Large intestine (tissue), 3 donors: ENCODE results near the gene BABAM2. TPM values are rescaled to one million over a fixed set of nuclear protein-coding genes. Genes with fewer than 3 reads are reported as not detected.

Experiments used
- DNase-seq, 2 donors: peaks; one replicate each; pipeline versions ENCODE4 v3.0.0 to v3.0.0-alpha.2; 2013
- H3K27ac ChIP-seq: one replicate; pipeline ENCODE4 v1.5.1; 2013; ENCODE audit warnings: low read length
- H3K27me3 ChIP-seq: 2 replicates; pipeline ENCODE4 v1.6.1; 2013; ENCODE audit warnings: low read length; ENCODE audit not compliant: control insufficient read depth, insufficient read depth
- H3K36me3 ChIP-seq: 2 replicates; pipeline ENCODE4 v1.6.1; 2013; ENCODE audit warnings: low read length; ENCODE audit not compliant: control insufficient read depth, insufficient read depth
- H3K4me1 ChIP-seq: one replicate; pipeline ENCODE4 v1.6.1; 2013; ENCODE audit warnings: low read length; ENCODE audit not compliant: control insufficient read depth, insufficient read depth
- H3K4me3 ChIP-seq: one replicate; pipeline ENCODE4 v1.5.1; 2013; ENCODE audit warnings: low read length
- H3K9me3 ChIP-seq: one replicate; pipeline ENCODE4 v1.6.1; 2013; ENCODE audit warnings: mild to moderate bottlenecking, low read depth, low read length, moderate library complexity; ENCODE audit not compliant: control insufficient read depth
- WGBS: methylation state at CpG from one replicate; pipeline ENCODE4 v1.1.5; 2013; ENCODE audit warnings: low lambda C conversion rate; ENCODE audit not compliant: insufficient coverage; 5-methylcytosine and 5-hydroxymethylcytosine counted together
- polyA plus RNA-seq: library from polyadenylated mRNA; unstranded; fragments of 120-200 nt; gene quantifications from one replicate; pipeline ENCODE4 v1.2.1, GENCODE V29; 2013

The BABAM2 gene
- polyA plus RNA-seq, 1 donor, result 32.0 TPM

- peaks cover 3% of the 10 kb centered on the region for H3K36me3 ChIP-seq
- H3K4me1 ChIP-seq, result peaks cover 22% of the 10 kb centered on the region
- no peak overlapping the region for H3K4me3 ChIP-seq
- WGBS, result no CpG with 5 or more reads among the region's 15 CpGs
- no peak overlapping the region for H3K27ac ChIP-seq
- no peaks in the 10 kb centered on the region for H3K9me3 ChIP-seq
- DNase-seq, result no peak
- H3K27me3 ChIP-seq, result no peaks in the 10 kb centered on the region
Observed at GRCh38 chr2:28342081-28342967, 451.8 kb downstream of the BABAM2 start.

DNA sequence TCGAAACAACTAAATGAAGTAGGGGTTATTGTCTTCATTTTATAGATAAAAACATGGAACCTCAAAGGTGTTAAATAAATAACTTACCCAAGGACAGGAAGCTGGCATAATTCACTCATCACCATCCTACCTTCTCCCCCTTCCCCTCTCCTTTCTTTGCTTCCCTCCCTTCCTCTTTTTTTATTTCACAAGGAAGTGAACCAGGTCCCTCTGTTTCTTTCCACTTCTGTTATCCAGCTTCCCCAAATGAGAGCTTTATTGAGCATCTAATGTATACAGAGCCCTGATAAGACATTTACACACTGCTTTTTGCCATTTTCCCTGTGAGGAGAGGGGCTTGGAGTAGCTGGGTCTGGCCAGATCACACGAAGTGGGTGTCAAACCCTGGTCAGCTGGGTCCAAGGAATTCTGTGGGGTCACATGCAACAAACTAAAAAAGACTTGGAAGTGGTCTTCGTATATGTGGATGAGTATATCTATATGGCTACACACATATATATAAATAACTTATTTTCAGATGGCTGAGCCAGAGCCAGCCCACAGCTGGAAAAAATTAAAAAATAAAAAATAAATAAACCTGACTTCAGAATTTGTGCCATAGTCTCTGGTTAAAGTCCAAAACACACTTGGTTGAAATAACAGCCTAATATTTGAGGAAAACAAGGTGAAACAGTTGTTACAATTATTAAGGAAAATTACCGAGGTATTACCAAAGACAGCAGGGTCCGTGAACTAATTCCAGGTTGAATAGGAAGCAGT lies 452.8 kb downstream of the BABAM2 start:
- no peaks in the 10 kb centered on the region for H3K9me3 ChIP-seq
- H3K4me3 ChIP-seq, result no peak overlapping the region
- 100% methylated on average over 1 of the region's 5 CpGs for WGBS
- DNase-seq, result no peak
- peaks cover 12% of the 10 kb centered on the region for H3K4me1 ChIP-seq
- peaks cover 3% of the 10 kb centered on the region for H3K36me3 ChIP-seq
- no peaks in the 10 kb centered on the region for H3K27me3 ChIP-seq
- no peak overlapping the region for H3K27ac ChIP-seq

DNA sequence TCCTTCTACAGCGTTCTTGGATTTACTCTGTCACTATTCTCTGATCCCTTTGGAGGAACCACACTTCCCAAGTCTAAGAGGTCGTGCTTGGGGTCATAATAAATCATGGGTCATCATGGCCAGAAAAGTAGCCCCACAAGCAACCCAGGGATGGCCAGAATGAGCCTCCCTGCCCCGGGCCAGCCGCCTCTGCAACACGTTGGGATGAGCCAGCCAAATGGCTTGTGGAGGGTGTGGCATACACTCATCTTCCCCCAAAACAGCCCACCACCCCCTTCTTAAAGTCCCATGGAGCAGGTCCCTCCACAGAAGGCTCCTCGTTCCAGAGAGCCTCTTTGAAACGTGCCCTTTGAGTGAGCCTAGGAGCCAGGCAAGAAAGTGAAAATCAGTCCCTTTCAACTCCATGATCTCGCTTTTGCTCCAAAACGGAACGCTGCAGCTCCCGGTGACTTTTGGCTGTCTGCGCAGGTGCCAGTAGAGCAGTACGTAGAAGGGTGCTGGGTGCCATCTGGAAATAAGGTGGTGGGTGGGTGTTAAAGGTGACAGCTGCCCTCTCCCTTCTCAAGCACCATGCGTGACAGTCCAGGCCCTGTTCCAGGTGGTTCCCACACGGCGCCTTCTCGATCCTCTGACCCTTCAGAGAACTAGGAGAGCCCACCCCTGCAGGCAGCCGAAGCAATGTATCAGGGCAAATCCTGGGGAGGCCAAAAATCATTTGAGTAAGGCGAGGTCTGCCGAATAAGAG lies 453.6 kb downstream of the BABAM2 start:
- peaks cover 3% of the 10 kb centered on the region for H3K36me3 ChIP-seq
- H3K27ac ChIP-seq, result no peak overlapping the region
- WGBS, result no CpG with 5 or more reads among the region's 20 CpGs
- no peak overlapping the region for H3K4me3 ChIP-seq
- DNase-seq, result no peak
- H3K4me1 ChIP-seq, result peaks cover 4% of the 10 kb centered on the region
- H3K9me3 ChIP-seq, result no peaks in the 10 kb centered on the region
- H3K27me3 ChIP-seq, result no peaks in the 10 kb centered on the region

DNA sequence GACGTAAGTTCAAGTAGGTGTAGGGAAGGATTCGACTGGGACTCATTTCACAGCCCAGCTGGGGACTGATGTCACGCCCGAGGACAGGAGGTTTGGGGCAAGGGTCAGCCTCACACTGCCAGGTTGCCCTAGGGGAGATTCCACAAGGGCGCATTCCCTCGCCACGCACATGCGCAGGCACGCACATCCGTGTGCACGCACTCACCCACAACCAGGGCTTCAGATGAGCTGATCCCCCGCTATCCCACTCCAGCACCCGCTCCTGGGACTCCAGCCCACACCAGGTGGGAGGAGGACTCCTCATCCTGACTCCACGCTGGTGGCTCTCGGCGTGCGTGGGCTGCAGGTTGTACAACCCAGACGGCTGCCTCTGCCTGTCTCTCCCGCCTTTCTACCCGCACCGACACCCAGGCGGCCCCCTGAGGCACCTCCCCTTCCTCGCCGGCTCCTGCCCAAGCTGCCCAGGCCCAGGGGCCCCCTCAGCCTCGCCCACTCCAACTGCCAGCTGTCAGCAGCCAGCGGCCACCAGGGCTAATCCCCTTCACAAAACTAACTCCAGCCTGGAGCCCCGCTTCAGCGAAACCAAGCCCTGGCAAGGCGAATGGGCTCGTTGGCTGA lies 454.3 kb downstream of the BABAM2 start:
- Histone ChIP-seq H3K27me3 (no peaks in the 10 kb centered on the region), H3K4me1 (no peaks in the 10 kb centered on the region), H3K4me3 (no peak overlapping the region), H3K9me3 (no peaks in the 10 kb centered on the region), H3K27ac (no peak overlapping the region), H3K36me3 (no peaks in the 10 kb centered on the region)
- no CpG with 5 or more reads among the region's 30 CpGs for WGBS
- DNase-seq, result no peak

- Histone ChIP-seq H3K27ac (no peak overlapping the region), H3K27me3 (no peaks in the 10 kb centered on the region), H3K4me3 (no peak overlapping the region), H3K36me3 (no peaks in the 10 kb centered on the region), H3K9me3 (no peaks in the 10 kb centered on the region), H3K4me1 (no peaks in the 10 kb centered on the region)
- WGBS, result 60% methylated on average over 1 of the region's 8 CpGs
- DNase-seq, result no peak
Observed at GRCh38 chr2:28345619-28346018, 455.1 kb downstream of the BABAM2 start.

- no peak overlapping the region for H3K27ac ChIP-seq
- no CpG with 5 or more reads among the region's 6 CpGs for WGBS
Observed at GRCh38 chr2:28346587-28346986, 456.1 kb downstream of the BABAM2 start.

GRCh38 chr2:28347193-28347592 lies 456.7 kb downstream of the BABAM2 start:
- no peak for DNase-seq
- no peak overlapping the region for H3K4me3 ChIP-seq
- no peaks in the 10 kb centered on the region for H3K9me3 ChIP-seq
- no peaks in the 10 kb centered on the region for H3K36me3 ChIP-seq
- H3K27ac ChIP-seq, result no peak overlapping the region
- no peaks in the 10 kb centered on the region for H3K4me1 ChIP-seq
- H3K27me3 ChIP-seq, result no peaks in the 10 kb centered on the region
- WGBS, result 100% methylated on average over 2 of the region's 6 CpGs

More at GRCh38 chr2:28346587-28346986, 456.1 kb downstream of the BABAM2 start:
- Histone ChIP-seq H3K36me3 (no peaks in the 10 kb centered on the region), H3K27me3 (no peaks in the 10 kb centered on the region), H3K4me1 (no peaks in the 10 kb centered on the region), H3K4me3 (no peak overlapping the region), H3K9me3 (no peaks in the 10 kb centered on the region)
- no peak for DNase-seq

DNA sequence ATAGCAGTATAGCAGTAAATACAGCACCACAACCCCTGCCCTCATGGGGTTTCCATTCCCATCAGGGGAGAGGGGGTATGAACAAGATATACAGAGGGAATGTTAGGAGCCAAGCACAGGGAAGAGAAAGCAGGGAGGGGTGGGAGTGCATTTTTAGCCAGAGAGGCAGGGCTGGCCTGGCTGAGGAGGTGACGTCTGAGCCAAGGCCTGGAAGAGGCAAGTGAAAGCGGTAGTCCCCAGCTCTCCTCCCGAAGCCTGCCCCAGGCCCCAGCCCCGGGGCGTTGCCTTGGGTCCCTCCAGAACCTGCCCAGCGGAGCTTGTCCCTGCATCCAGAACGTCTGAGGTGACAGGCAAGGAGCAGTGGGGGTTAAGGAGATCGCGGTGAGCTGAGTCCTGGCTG lies 457.1 kb downstream of the BABAM2 start:
- H3K36me3 ChIP-seq, result no peaks in the 10 kb centered on the region
- no peaks in the 10 kb centered on the region for H3K9me3 ChIP-seq
- no peaks in the 10 kb centered on the region for H3K27me3 ChIP-seq
- H3K4me1 ChIP-seq, result no peaks in the 10 kb centered on the region
- no peak overlapping the region for H3K4me3 ChIP-seq
- no peak overlapping the region for H3K27ac ChIP-seq
- DNase-seq, result no peak
- WGBS, result no CpG with 5 or more reads among the region's 9 CpGs

- Histone ChIP-seq H3K27ac (no peak overlapping the region), H3K9me3 (no peaks in the 10 kb centered on the region), H3K4me1 (no peaks in the 10 kb centered on the region), H3K4me3 (no peak overlapping the region), H3K36me3 (no peaks in the 10 kb centered on the region), H3K27me3 (no peaks in the 10 kb centered on the region)
- no CpG with 5 or more reads among the region's 10 CpGs for WGBS
- DNase-seq, result no peak
Observed at GRCh38 chr2:28348149-28348567, 457.6 kb downstream of the BABAM2 start.

DNA sequence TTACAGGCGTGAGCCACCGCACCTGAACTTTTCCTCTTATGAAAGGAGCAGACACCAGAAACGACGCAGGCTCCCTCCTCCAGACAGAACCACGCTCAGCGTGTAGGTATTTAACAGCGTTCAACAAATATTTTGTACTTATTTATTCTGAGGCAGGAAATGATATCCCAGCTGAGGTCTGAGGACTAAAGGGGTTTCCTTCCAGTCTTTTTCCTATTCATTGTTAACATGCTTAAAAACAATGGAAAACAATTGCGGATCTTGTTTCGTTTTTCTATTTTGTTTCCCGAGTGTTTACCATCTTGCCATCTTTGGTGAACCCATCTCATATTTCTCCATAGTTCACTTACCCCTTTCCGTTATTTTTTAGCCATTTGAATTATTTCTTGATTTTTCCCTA lies 458.4 kb downstream of the BABAM2 start:
- H3K27ac ChIP-seq, result no peak overlapping the region
- no peaks in the 10 kb centered on the region for H3K4me1 ChIP-seq
- WGBS, result 100% methylated on average over 9 of the region's 11 CpGs
- DNase-seq, result no peak
- no peaks in the 10 kb centered on the region for H3K27me3 ChIP-seq
- no peak overlapping the region for H3K4me3 ChIP-seq
- H3K36me3 ChIP-seq, result no peaks in the 10 kb centered on the region
- H3K9me3 ChIP-seq, result no peaks in the 10 kb centered on the region
